NAMALWA (cell line): Measurements from ENCODE around the gene MACF1.

Source experiments
- DNase-seq: peaks from one replicate; pipeline ENCODE4 v3.0.0-alpha.2; 2015; ENCODE audit warnings: low spot score

MACF1 gene

GRCh38 chr1:39393645-39394044, 189.2 kb downstream of the MACF1 start:
- DNase-seq: no peak

GRCh38 chr1:39394059-39394458, 189.6 kb downstream of the MACF1 start:
- DNase-seq: no peak

- DNase-seq: no peak
These were observed 190.1 kb downstream of the MACF1 start for GRCh38 chr1:39394598-39394997.

- DNase-seq: no peak
These were observed 190.9 kb downstream of the MACF1 start for GRCh38 chr1:39395357-39395831.

- no peak for DNase-seq
These were observed 192.2 kb downstream of the MACF1 start for GRCh38 chr1:39396671-39397070.

- DNase-seq: no peak
These were observed 193.0 kb downstream of the MACF1 start for GRCh38 chr1:39397487-39397886.

GRCh38 chr1:39398278-39399021, 194.0 kb downstream of the MACF1 start:
- no peak for DNase-seq

- DNase-seq: no peak
These were observed 196.6 kb downstream of the MACF1 start for GRCh38 chr1:39401106-39401505.

GRCh38 chr1:39404876-39405275, 200.4 kb downstream of the MACF1 start:
- DNase-seq: no peak

- DNase-seq: no peak
These were observed 200.9 kb downstream of the MACF1 start for GRCh38 chr1:39405358-39405757.

- DNase-seq: no peak
These were observed 202.3 kb downstream of the MACF1 start for GRCh38 chr1:39406533-39407450.

GRCh38 chr1:39407510-39407895, 203.0 kb downstream of the MACF1 start:
- DNase-seq: no peak

- no peak for DNase-seq
These were observed 203.6 kb downstream of the MACF1 start for GRCh38 chr1:39407896-39408640.

- peak; percentile 84 for DNase-seq
These were observed 204.2 kb downstream of the MACF1 start for GRCh38 chr1:39408641-39409054.

GRCh38 chr1:39409055-39409816, 204.7 kb downstream of the MACF1 start:
- DNase-seq: no peak

- peak; percentile 91 for DNase-seq
These were observed 206.5 kb downstream of the MACF1 start for GRCh38 chr1:39410915-39411436.

GRCh38 chr1:39411526-39412478, 207.3 kb downstream of the MACF1 start:
- DNase-seq: no peak

GRCh38 chr1:39412892-39413291, 208.4 kb downstream of the MACF1 start:
- DNase-seq: peak; percentile 6

- no peak for DNase-seq
These were observed 209.5 kb downstream of the MACF1 start for GRCh38 chr1:39413902-39414528.

- no peak for DNase-seq
These were observed 211.1 kb downstream of the MACF1 start for GRCh38 chr1:39415553-39415952.
